ENCODE results near the gene PHTF2. TPM values are rescaled to one million over a fixed set of nuclear protein-coding genes. Genes with fewer than 3 reads are reported as not detected.

The PHTF2 gene
- total RNA-seq, 2 experiments from 2014 or later, result 26.9 to 62.4 TPM

DNA sequence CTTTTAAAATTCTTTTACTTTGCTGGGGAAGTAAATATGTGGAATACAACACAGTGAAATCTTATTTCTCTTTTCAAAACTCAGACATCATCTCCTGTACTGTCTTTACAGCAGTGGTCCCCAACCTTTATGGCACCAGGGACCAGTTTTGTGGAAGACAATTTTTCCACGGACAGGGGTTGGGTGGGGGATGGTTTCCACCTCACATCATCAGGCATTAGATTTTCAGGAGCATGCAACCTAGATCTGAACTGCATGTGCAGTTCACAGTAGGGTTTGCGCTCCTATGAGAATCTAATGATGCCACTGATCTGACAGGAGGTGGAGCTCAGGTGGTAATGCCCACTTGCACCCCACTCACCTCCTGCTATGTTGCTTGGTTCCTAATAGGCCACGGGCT, 12.6 kb upstream of the PHTF2 start:
- ChIA-PET CTCF (ENCODE audit: unreplicated experiment) (no interaction called here), POLR2A (no interaction called here)
- H3K27ac ChIP-seq (ENCODE audit: low read depth, low read length, poor library complexity, severe bottlenecking), result no peak overlapping the region
- no peaks in the 10 kb centered on the region for H3K79me2 ChIP-seq (ENCODE audit: insufficient read depth, low read depth, low read length)
- no peak overlapping the region for H3K4me3 ChIP-seq (ENCODE audit: low read depth, low read length, poor library complexity, severe bottlenecking)
- TF ChIP-seq, protein P1, sequence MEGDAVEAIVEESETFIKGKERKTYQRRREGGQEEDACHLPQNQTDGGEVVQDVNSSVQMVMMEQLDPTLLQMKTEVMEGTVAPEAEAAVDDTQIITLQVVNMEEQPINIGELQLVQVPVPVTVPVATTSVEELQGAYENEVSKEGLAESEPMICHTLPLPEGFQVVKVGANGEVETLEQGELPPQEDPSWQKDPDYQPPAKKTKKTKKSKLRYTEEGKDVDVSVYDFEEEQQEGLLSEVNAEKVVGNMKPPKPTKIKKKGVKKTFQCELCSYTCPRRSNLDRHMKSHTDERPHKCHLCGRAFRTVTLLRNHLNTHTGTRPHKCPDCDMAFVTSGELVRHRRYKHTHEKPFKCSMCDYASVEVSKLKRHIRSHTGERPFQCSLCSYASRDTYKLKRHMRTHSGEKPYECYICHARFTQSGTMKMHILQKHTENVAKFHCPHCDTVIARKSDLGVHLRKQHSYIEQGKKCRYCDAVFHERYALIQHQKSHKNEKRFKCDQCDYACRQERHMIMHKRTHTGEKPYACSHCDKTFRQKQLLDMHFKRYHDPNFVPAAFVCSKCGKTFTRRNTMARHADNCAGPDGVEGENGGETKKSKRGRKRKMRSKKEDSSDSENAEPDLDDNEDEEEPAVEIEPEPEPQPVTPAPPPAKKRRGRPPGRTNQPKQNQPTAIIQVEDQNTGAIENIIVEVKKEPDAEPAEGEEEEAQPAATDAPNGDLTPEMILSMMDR (conservative IDR thresholded peaks at IDR 0.05; ENCODE audit: low read length), result no peak
- no peak for TF ChIP-seq EZH2phosphoT487 (IDR thresholded peaks at IDR 0.05; ENCODE audit: borderline replicate concordance, low read depth, low read length)
- H4K20me1 ChIP-seq (ENCODE audit: insufficient read depth, low read length), result no peaks in the 10 kb centered on the region
- intact Hi-C loops (cut with micrococcal nuclease; ENCODE audit: unreplicated experiment), result no loop called here
- H3K36me3 ChIP-seq (ENCODE audit: insufficient read depth, low read length), result peaks cover 65% of the 10 kb centered on the region
- DNase-seq (ENCODE audit: low spot score), result no peak
- H3K9me3 ChIP-seq (ENCODE audit: low read length), result no peaks in the 10 kb centered on the region
- no peak overlapping the region for H3K4me2 ChIP-seq (ENCODE audit: low read length)
- no TSS peak for BruUV-seq (replicated peaks)
- no peaks in the 10 kb centered on the region for H3K4me1 ChIP-seq (ENCODE audit: insufficient read depth, low read length, poor library complexity, severe bottlenecking)
- H2AFZ ChIP-seq (ENCODE audit: low read length), result no peak overlapping the region
- no peaks in the 10 kb centered on the region for H3K9me2 ChIP-seq (ENCODE audit: insufficient read depth, low read length)

- Histone ChIP-seq H3K9me3 (ENCODE audit: low read length) (no peaks in the 10 kb centered on the region), H2AFZ (ENCODE audit: low read length) (no peak overlapping the region), H3K27ac (ENCODE audit: low read depth, low read length, poor library complexity, severe bottlenecking) (no peak overlapping the region), H3K4me2 (ENCODE audit: low read length) (no peak overlapping the region), H3K4me3 (ENCODE audit: low read depth, low read length, poor library complexity, severe bottlenecking) (no peak overlapping the region), H3K36me3 (ENCODE audit: insufficient read depth, low read length) (peaks cover 57% of the 10 kb centered on the region), H3K4me1 (ENCODE audit: insufficient read depth, low read length, poor library complexity, severe bottlenecking) (no peaks in the 10 kb centered on the region), H3K9me2 (ENCODE audit: insufficient read depth, low read length) (no peaks in the 10 kb centered on the region), H3K79me2 (ENCODE audit: insufficient read depth, low read depth, low read length) (no peaks in the 10 kb centered on the region), H4K20me1 (ENCODE audit: insufficient read depth, low read length) (0 out of 2 replicates have a peak, but pooled peaks cover 5% of the 10 kb centered on the region)
- CTCF ChIA-PET (ENCODE audit: unreplicated experiment), result no interaction called here
- TF ChIP-seq, protein P1 (conservative IDR thresholded peaks at IDR 0.05; ENCODE audit: low read length), result no peak
- TF ChIP-seq EZH2phosphoT487 (IDR thresholded peaks at IDR 0.05; ENCODE audit: borderline replicate concordance, low read depth, low read length), result no peak
- POLR2A ChIA-PET, result no interaction called here
- no peak for DNase-seq (ENCODE audit: low spot score)
- intact Hi-C loops (cut with micrococcal nuclease; ENCODE audit: unreplicated experiment), result no loop called here
- BruUV-seq (replicated peaks), result no TSS peak
Measured at GRCh38 chr7:77786741-77787140, 11.8 kb upstream of the PHTF2 start.

GRCh38 chr7:77788327-77788902, 10.2 kb upstream of the PHTF2 start:
- no peaks in the 10 kb centered on the region for H3K79me2 ChIP-seq (ENCODE audit: insufficient read depth, low read depth, low read length)
- no peaks in the 10 kb centered on the region for H3K4me1 ChIP-seq (ENCODE audit: insufficient read depth, low read length, poor library complexity, severe bottlenecking)
- DNase-seq (ENCODE audit: low spot score), result no peak
- ChIA-PET POLR2A (interaction anchor here (1.0 kb wide), 1 partner anchor 9 kb away, joined by 4 read pairs; no protein-coding TSS in a partner anchor), CTCF (ENCODE audit: unreplicated experiment) (no interaction called here)
- peaks cover 41% of the 10 kb centered on the region for H3K36me3 ChIP-seq (ENCODE audit: insufficient read depth, low read length)
- intact Hi-C loops (cut with micrococcal nuclease; ENCODE audit: unreplicated experiment), result no loop called here
- H3K4me2 ChIP-seq (ENCODE audit: low read length), result no peak overlapping the region
- H4K20me1 ChIP-seq (ENCODE audit: insufficient read depth, low read length), result 0 out of 2 replicates have a peak, but pooled peaks cover 7% of the 10 kb centered on the region
- no peaks in the 10 kb centered on the region for H3K9me3 ChIP-seq (ENCODE audit: low read length)
- no peak overlapping the region for H3K4me3 ChIP-seq (ENCODE audit: low read depth, low read length, poor library complexity, severe bottlenecking)
- no peaks in the 10 kb centered on the region for H3K9me2 ChIP-seq (ENCODE audit: insufficient read depth, low read length)
- no peak overlapping the region for H2AFZ ChIP-seq (ENCODE audit: low read length)
- no TSS peak for BruUV-seq (replicated peaks)
- no peak overlapping the region for H3K27ac ChIP-seq (ENCODE audit: low read depth, low read length, poor library complexity, severe bottlenecking)
- TF ChIP-seq, protein P1 (conservative IDR thresholded peaks at IDR 0.05; ENCODE audit: low read length), result no peak
- no peak for TF ChIP-seq EZH2phosphoT487 (IDR thresholded peaks at IDR 0.05; ENCODE audit: borderline replicate concordance, low read depth, low read length)

Measured in OCI-LY7 (cell line).